GM20000 (cell line): ENCODE data around the gene FMNL1.

Experiments
- DNase-seq: peaks from one replicate; pipeline ENCODE4 v3.0.0; 2012; ENCODE audit warnings: low spot score
- TF ChIP-seq, protein P1 (sequence below): IDR thresholded peaks from 2 replicates; pipeline ENCODE4 v1.5.1; 2012; ENCODE audit warnings: mild to moderate bottlenecking, control low read depth; ENCODE audit errors: extremely low read depth, missing control alignments

FMNL1 gene

GRCh38 chr17:45225051-45225700 is 3.5 kb downstream of the FMNL1 start:
- TF ChIP-seq, protein P1, sequence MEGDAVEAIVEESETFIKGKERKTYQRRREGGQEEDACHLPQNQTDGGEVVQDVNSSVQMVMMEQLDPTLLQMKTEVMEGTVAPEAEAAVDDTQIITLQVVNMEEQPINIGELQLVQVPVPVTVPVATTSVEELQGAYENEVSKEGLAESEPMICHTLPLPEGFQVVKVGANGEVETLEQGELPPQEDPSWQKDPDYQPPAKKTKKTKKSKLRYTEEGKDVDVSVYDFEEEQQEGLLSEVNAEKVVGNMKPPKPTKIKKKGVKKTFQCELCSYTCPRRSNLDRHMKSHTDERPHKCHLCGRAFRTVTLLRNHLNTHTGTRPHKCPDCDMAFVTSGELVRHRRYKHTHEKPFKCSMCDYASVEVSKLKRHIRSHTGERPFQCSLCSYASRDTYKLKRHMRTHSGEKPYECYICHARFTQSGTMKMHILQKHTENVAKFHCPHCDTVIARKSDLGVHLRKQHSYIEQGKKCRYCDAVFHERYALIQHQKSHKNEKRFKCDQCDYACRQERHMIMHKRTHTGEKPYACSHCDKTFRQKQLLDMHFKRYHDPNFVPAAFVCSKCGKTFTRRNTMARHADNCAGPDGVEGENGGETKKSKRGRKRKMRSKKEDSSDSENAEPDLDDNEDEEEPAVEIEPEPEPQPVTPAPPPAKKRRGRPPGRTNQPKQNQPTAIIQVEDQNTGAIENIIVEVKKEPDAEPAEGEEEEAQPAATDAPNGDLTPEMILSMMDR = no peak
- no peak for DNase-seq

- peak; percentile 90 for DNase-seq
- TF ChIP-seq, protein P1 = no peak
Measured at GRCh38 chr17:45225964-45226530, 4.4 kb downstream of the FMNL1 start.

GRCh38 chr17:45226576-45226975 is 4.9 kb downstream of the FMNL1 start:
- TF ChIP-seq, protein P1 = no peak
- DNase-seq = no peak

DNA sequence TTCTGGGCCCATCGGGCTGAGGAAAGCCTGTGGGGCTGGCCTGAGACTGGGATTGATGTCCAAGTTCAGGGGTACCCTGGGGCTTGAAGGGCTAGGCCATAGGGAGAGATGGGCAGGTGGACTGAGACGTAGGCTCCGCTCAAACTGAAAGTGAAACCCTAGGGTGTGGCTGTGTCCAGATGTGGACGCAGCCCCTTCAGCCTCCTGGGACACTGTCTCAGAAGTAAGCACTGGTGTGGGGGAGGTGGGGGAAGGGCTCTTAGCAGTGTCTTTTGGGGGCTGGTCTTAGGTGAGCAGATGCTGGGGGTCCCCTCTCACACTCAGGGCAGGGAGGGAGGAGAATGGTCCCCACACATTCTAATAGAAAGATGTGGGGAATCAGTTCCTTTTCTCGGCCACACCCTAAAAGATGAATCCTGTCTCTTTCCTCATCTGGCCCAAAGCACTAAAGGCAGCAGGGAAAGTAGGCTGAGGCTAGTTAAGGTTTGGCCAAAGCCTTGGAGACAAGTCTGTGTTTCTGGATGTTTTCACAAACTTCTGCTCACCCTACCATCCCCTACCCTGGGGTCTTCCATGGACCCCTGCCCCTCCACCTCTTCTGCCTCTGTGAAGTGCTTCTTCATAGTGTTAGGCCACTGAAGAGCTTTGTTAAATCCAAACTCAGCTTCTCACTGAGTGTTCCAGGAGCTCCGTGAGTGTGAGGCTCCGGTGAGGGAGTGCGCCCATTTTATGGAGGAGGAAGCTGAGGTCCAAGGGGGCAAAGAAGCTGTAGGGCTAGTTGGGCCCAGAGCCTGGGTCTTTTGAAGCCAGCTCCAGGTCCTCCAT is 5.6 kb downstream of the FMNL1 start:
- no peak for DNase-seq
- TF ChIP-seq, protein P1 = no peak

GRCh38 chr17:45227926-45228762 is 6.5 kb downstream of the FMNL1 start:
- TF ChIP-seq, protein P1 = no peak
- no peak for DNase-seq

DNA sequence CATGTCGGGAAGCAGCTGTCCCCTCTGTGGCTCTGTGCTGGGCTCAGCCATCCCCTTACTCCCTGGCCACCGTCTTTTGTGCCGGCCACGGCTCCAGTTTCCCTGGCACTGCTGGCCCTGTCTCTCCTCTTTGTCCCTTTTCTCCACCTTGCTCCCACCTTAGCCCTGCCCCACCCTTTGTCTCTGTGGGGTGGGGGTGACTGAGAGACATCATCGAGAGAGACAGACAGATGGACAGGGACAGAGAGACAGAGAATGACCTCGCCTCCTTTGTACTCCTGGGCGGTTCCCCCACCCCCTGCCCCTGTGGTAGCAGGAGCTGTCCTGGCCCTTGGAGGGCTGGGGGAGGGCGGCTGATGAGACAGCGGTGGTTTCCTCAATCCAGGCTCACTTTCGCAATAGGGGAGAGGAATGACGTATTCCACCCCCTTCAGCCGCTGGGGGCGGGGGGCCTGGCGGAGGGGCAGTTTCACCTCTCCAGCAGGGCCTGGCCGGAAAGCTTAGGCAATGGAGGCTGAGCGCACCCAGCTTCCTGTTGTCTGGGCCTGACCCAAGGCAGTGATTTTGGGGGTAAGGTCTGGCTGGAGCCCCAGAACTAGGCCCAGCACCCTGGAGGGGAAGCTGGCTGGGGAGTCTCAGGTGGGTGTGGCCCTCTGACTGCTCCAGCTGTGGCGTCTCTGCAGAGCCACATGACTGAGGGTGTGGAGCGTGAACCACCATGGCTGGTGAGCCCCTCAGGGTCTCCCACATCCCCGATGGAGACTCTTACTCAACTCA is 7.3 kb downstream of the FMNL1 start:
- TF ChIP-seq, protein P1 = no peak
- DNase-seq = peak; percentile 89
